ENCODE data around the gene ZGPAT. TPM values are rescaled to one million over a fixed set of nuclear protein-coding genes. Genes with fewer than 3 reads are reported as not detected.

The ZGPAT gene
- total and polyA plus RNA-seq, 2 donors (not counting 3 experiments of a cell fraction or from before 2014, with no cell fraction given): 23.1 to 29.3 TPM

- Histone ChIP-seq H3K36me3 (ENCODE audit: control insufficient read depth in 2 of 2, extremely low read depth in 1 of 2, insufficient read depth in 2 of 2, low read length in 2 of 2) (no peaks in the 10 kb centered on the region), H3K9me1 (replicated peaks; ENCODE audit: control insufficient read depth, extremely low read depth, insufficient read depth, low read length) (no peaks in the 10 kb centered on the region), H3K4me2 (ENCODE audit: insufficient read depth, low read length) (no peak overlapping the region), H3K9ac (replicated peaks; ENCODE audit: extremely low read depth, insufficient read depth, low read length) (no peak overlapping the region), H3K4me3 (replicated peaks in 1 of 3; ENCODE audit: insufficient read depth in 1 of 3, low read depth in 1 of 3, low read length in 3 of 3) (no peak overlapping the region), H2AFZ (ENCODE audit: low read depth, low read length) (no peak overlapping the region), H3K27ac (ENCODE audit: insufficient read depth, low read depth, low read length) (no peak overlapping the region), H3K79me2 (ENCODE audit: control insufficient read depth, insufficient read depth, low read length) (no peaks in the 10 kb centered on the region), H3K27me3 (ENCODE audit: control insufficient read depth in 2 of 2, insufficient read depth in 2 of 2, low read length in 2 of 2) (no peaks in the 10 kb centered on the region), H3K4me1 (ENCODE audit: control insufficient read depth, extremely low read depth, insufficient read depth, low read length) (peaks cover 6% of the 10 kb centered on the region), H3K9me3 (replicated peaks; ENCODE audit: control insufficient read depth, insufficient read depth, low read length) (no peaks in the 10 kb centered on the region), H4K20me1 (replicated peaks; ENCODE audit: control insufficient read depth, extremely low read depth, insufficient read depth, low read length) (no peaks in the 10 kb centered on the region)
- TF ChIP-seq MYC (IDR thresholded peaks at IDR 0.05; ENCODE audit: low read depth, low read length): no peak
- no peak for TF ChIP-seq FOS (IDR thresholded peaks at IDR 0.05; ENCODE audit: borderline replicate concordance, insufficient read depth, low read length)
- TF ChIP-seq POLR2AphosphoS5 (IDR thresholded peaks at IDR 0.05; ENCODE audit: insufficient read depth, low read depth, low read length): no peak
- TF ChIP-seq MAX (IDR thresholded peaks at IDR 0.05; ENCODE audit: insufficient read depth, insufficient read length): no peak
- no peak for TF ChIP-seq JUN (IDR thresholded peaks at IDR 0.05; ENCODE audit: borderline replicate concordance, insufficient read depth, insufficient read length, low read depth)
- no peak for TF ChIP-seq POLR2A (IDR thresholded peaks at IDR 0.05; ENCODE audit: low read depth, low read length)
- TF ChIP-seq CTCF (IDR thresholded peaks at IDR 0.05; ENCODE audit: extremely low read depth in 1 of 2, insufficient read depth in 1 of 2, low read depth in 1 of 2, low read length in 2 of 2): no peak
- no peak for TF ChIP-seq GATA2 (IDR thresholded peaks at IDR 0.05; ENCODE audit: insufficient read depth, insufficient read length, low read depth, low read length)
- TF ChIP-seq EZH2 (IDR thresholded peaks at IDR 0.05; ENCODE audit: borderline replicate concordance, low read depth, low read length, severe bottlenecking): no peak
- no peak for DNase-seq (ENCODE audit: low read depth, low spot score)
- no TSS peak for BruUV-seq (replicated peaks)
- ChIA-PET CTCF (no interaction called here), POLR2A (no interaction called here)
- dilution Hi-C loops (cut with MboI; ENCODE audit: extremely low pct_ligation_motif_present, low sequenced_read_pairs): no loop called here
- FAIRE-seq: no peak
- intact Hi-C loops (cut with micrococcal nuclease): no loop called here
Measured at GRCh38 chr20:63769891-63770474, 62.1 kb downstream of the ZGPAT start.
